SK-N-SH treated with all-trans-retinoic acid at 6 μM for 48 hours (cell line): ENCODE measurements around the gene PRR36.

Source experiments
- CSRNP3 ChIP-seq: fragments of 250-450 bp; sonication (Bioruptor Pico); IDR thresholded peaks from 2 replicates; pipeline ENCODE4 v1.5.1; 2021; ENCODE audit warnings: mild to moderate bottlenecking, moderate library complexity
- ISL1 ChIP-seq: fragments of 250-450 bp; sonication (Bioruptor Pico); IDR thresholded peaks from 2 replicates; pipeline ENCODE4 v2.1.2; 2022; ENCODE audit warnings: mild to moderate bottlenecking, moderate library complexity
- TOX ChIP-seq: fragments of 250-450 bp; sonication (Bioruptor Pico); IDR thresholded peaks from 2 replicates; pipeline ENCODE4 v1.8.0; 2021; ENCODE audit warnings: mild to moderate bottlenecking, moderate library complexity, borderline replicate concordance
- ZFP3 ChIP-seq: fragments of 250-450 bp; sonication (Bioruptor Pico); IDR thresholded peaks from 2 replicates; pipeline ENCODE4 v1.5.0; 2020; ENCODE audit warnings: mild to moderate bottlenecking, moderate library complexity
- ZNF8 ChIP-seq: fragments of 450-650 bp; formaldehyde crosslinking; IDR thresholded peaks from 2 replicates; pipeline ENCODE4 v1.5.0; 2020; ENCODE audit warnings: mild to moderate bottlenecking, moderate library complexity

- TF ChIP-seq ISL1 (no peak), TOX (CRISPR knock-in tag) (no peak), ZNF8 (CRISPR knock-in tag) (no peak), CSRNP3 (CRISPR knock-in tag) (no peak), ZFP3 (CRISPR knock-in tag) (no peak)
Observed at GRCh38 chr19:7914099-7914498, 39.9 kb upstream of the PRR36 start.
